K562 (cell line): ENCODE measurements around the gene GIT2. TPM values are rescaled to one million over a fixed set of nuclear protein-coding genes. Genes with fewer than 3 reads are reported as not detected.

Experiments
- ARID2 ChIP-seq: fragments of 450-650 bp; IDR thresholded peaks from 2 replicates; pipeline ENCODE4 v1.6.1; 2017; ENCODE audit warnings: antibody characterized with exemption, mild to moderate bottlenecking
- ATF7 ChIP-seq: fragments of 450-650 bp; IDR thresholded peaks from 2 replicates; pipeline ENCODE4 v1.7.1; 2014; ENCODE audit warnings: mild to moderate bottlenecking, moderate library complexity
- BCOR ChIP-seq: fragments of 450-650 bp; IDR thresholded peaks from 2 replicates; pipeline ENCODE4 v1.6.1; 2016
- CBFA2T3 ChIP-seq: fragments of 450-650 bp; IDR thresholded peaks from 2 replicates; pipeline ENCODE4 v1.6.1; 2017
- CHD4 ChIP-seq: fragments of 200-600 bp; sonication (generic); IDR thresholded peaks from 3 replicates; pipeline ENCODE4 v1.6.1; 2012; ENCODE audit warnings: low read depth, mild to moderate bottlenecking, mixed read lengths, low read length, inconsistent platforms; ENCODE audit not compliant: insufficient read depth, insufficient replicate concordance, poor library complexity, severe bottlenecking
- ERF ChIP-seq: fragments of 450-650 bp; formaldehyde crosslinking; IDR thresholded peaks from 2 replicates; pipeline ENCODE4 v1.4.0; 2020; ENCODE audit warnings: mild to moderate bottlenecking, mixed read lengths
- HNRNPL ChIP-seq: fragments of 200-400 bp; formaldehyde crosslinking; IDR thresholded peaks from 2 replicates; pipeline ENCODE4 v1.6.1; 2017; ENCODE audit warnings: low read depth, mild to moderate bottlenecking, low read length
- IFI16 ChIP-seq: fragments of 250-450 bp; sonication (Bioruptor Pico); IDR thresholded peaks from 2 replicates; pipeline ENCODE4 v2.1.2; 2022; ENCODE audit warnings: mild to moderate bottlenecking, inconsistent platforms
- MBD2 ChIP-seq: sonication (generic); IDR thresholded peaks from 2 replicates; pipeline ENCODE4 v1.6.1; 2016; ENCODE audit warnings: low read depth, borderline replicate concordance
- NCOA4 ChIP-seq: fragments of 450-650 bp; IDR thresholded peaks from 2 replicates; pipeline ENCODE4 v1.6.1; 2018; ENCODE audit warnings: mild to moderate bottlenecking; ENCODE audit not compliant: partially characterized antibody
- POLR3G ChIP-seq: IDR thresholded peaks from 2 replicates; pipeline ENCODE4 v1.6.1; 2011; ENCODE audit not compliant: insufficient read length, insufficient replicate concordance; ENCODE audit errors: extremely low read depth
- PRMT5 ChIP-seq: sonication (generic); formaldehyde crosslinking; IDR thresholded peaks from 2 replicates; pipeline ENCODE4 v1.5.0; 2020; ENCODE audit warnings: missing genetic modification reagents
- RAD51 ChIP-seq: fragments of 450-650 bp; IDR thresholded peaks from 2 replicates; pipeline ENCODE4 v1.7.1; 2016; ENCODE audit warnings: low read depth, mild to moderate bottlenecking, borderline replicate concordance
- SAP30 ChIP-seq: fragments of 200-600 bp; sonication (generic); IDR thresholded peaks from 2 replicates; pipeline ENCODE4 v1.6.1; 2012; ENCODE audit warnings: borderline replicate concordance, low read depth, mild to moderate bottlenecking, moderate library complexity, low read length, control low read depth, inconsistent platforms; ENCODE audit not compliant: insufficient read depth, poor library complexity, severe bottlenecking
- TARDBP ChIP-seq: fragments of 450-650 bp; IDR thresholded peaks from 2 replicates; pipeline ENCODE4 v1.6.1; 2016
- ZFPM2 ChIP-seq: fragments of 250-450 bp; sonication (Bioruptor Pico); IDR thresholded peaks from 2 replicates; pipeline ENCODE4 v1.5.1; 2022; ENCODE audit warnings: mild to moderate bottlenecking
- ZNF121 ChIP-seq: sonication (generic); formaldehyde crosslinking; conservative IDR thresholded peaks from 2 replicates; pipeline ENCODE4 v1.8.0; 2022; ENCODE audit warnings: missing genetic modification reagents
- ZNF23 ChIP-seq: fragments of 250-450 bp; sonication (Bioruptor Pico); IDR thresholded peaks from 2 replicates; pipeline ENCODE4 v1.4.0; 2020; ENCODE audit warnings: mild to moderate bottlenecking
- ZNF239 ChIP-seq: fragments of 250-450 bp; sonication (Bioruptor Pico); IDR thresholded peaks from 2 replicates; pipeline ENCODE4 v1.4.0; 2020; ENCODE audit warnings: mild to moderate bottlenecking
- ZNF263 ChIP-seq: sonication (generic); formaldehyde crosslinking; IDR thresholded peaks from 2 replicates; pipeline ENCODE4 v1.8.0; 2022; ENCODE audit warnings: mild to moderate bottlenecking, missing genetic modification reagents, borderline replicate concordance
- ZNF444 ChIP-seq: fragments of 250-450 bp; sonication (Bioruptor Pico); IDR thresholded peaks from 2 replicates; pipeline ENCODE4 v1.4.0; 2020; ENCODE audit warnings: mild to moderate bottlenecking, moderate library complexity
- polyA plus RNA-seq, 8 experiments: library from polyadenylated mRNA; depleted of rRNA in 4 of 8; stranded (reverse) in 5 of 8; unstranded in 3 of 8; fragments of >200 nt; fragmentation: Nextera tagmentation in 2 of 8; fragmentation: Illumina TruSeq in 1 of 8; extraction: Ambion mirVana in 2 of 8; extraction: Trizol in 1 of 8; gene quantifications; 2 replicates each; pipeline versions ENCODE4 v1.2.1 to v1.2.3, GENCODE V29; 2011 to 2014; ENCODE audit warnings: inconsistent platforms in 1 of 8, missing spikeins in 1 of 8
- total RNA-seq, 7 experiments: library from RNA; depleted of rRNA in 6 of 7; stranded (reverse); fragments of >200 nt in 6 of 7; fragmentation: Illumina TruSeq in 2 of 7; extraction: Trizol in 2 of 7; gene quantifications; 2 replicates each; pipeline versions ENCODE4 v1.2.1 to v1.2.3, GENCODE V29; 2011 to 2021; ENCODE audit warnings: low replicate concordance in 1 of 7
- TF ChIP-seq, protein P1 (sequence below): IDR thresholded peaks from 2 replicates; pipeline ENCODE4 v1.6.1; 2011; ENCODE audit warnings: borderline replicate concordance, low read depth, mild to moderate bottlenecking, moderate library complexity, low read length; ENCODE audit not compliant: insufficient read depth, poor library complexity, severe bottlenecking
- TF ChIP-seq, protein P2 (sequence below): sonication (generic); formaldehyde crosslinking; IDR thresholded peaks from 2 replicates; pipeline ENCODE4 v1.8.0; 2023; ENCODE audit warnings: mild to moderate bottlenecking, missing genetic modification reagents
- TF ChIP-seq, protein P3 (sequence below): fragments of 250-450 bp; sonication (Bioruptor Pico); IDR thresholded peaks from 2 replicates; pipeline ENCODE4 v1.8.0; 2021; ENCODE audit warnings: mild to moderate bottlenecking, moderate library complexity
- TF ChIP-seq, protein P4 (sequence below): fragments of 250-450 bp; sonication (Bioruptor Pico); IDR thresholded peaks from 2 replicates; pipeline ENCODE4 v1.6.1; 2021; ENCODE audit warnings: mild to moderate bottlenecking

Gene GIT2
- total and polyA plus RNA-seq, 9 of the 15 experiments (the other 6 are each of a cell fraction or from before 2014, with no cell fraction given): 4.0 to 30.4 (median 23.5) TPM

DNA sequence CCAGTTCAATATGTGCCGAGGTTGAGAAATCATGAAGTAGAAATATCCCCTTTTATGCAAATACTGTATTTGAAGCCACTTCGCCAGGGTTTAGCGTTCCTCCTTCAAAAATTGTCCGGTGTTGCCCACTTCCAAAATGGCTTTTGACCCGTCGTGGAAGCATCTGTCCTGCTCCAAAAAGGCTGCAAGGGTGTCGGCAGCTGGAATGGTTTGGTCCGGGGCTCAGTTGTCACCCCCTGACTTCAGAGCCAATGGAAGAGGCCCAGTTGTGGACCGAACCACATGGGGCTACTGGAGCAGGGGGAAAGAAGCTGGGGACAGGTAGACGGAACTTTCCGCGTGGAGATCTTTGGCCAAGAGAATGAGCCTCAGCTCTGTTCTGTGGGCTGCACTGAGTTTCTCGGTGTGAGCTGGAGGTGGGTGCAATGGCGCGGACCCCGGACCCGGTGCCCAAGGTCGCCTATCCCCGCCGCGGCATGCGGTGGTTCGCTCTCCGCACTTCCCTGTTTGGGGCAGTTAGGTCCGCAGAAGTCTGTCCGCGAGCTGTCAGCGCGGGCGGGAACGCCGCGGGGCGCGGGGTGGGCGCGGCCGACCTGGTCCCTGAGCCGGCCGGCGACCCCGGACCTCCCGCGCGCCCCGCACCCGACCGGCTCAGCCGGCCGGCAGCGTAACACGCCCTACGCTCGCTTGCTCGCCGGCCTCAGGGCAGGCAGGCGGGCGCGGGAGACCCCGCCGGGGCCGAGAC lies 2.9 kb upstream of the GIT2 start, which contains the start of gene ANKRD13A (continued):
- no peak for TF ChIP-seq TARDBP
- peak; percentile 29; the same call in 1 of the 2 replicates for TF ChIP-seq PRMT5
- TF ChIP-seq NCOA4: no peak
- TF ChIP-seq ZNF121 (CRISPR knock-in tag): no peak
- TF ChIP-seq CBFA2T3: peak; percentile 37
- TF ChIP-seq ATF7: peak; percentile 100
- TF ChIP-seq RAD51: no peak
- TF ChIP-seq MBD2: peak; percentile 99
- no peak for TF ChIP-seq HNRNPL
- TF ChIP-seq ZFPM2 (CRISPR knock-in tag): no peak
- TF ChIP-seq, protein P1, sequence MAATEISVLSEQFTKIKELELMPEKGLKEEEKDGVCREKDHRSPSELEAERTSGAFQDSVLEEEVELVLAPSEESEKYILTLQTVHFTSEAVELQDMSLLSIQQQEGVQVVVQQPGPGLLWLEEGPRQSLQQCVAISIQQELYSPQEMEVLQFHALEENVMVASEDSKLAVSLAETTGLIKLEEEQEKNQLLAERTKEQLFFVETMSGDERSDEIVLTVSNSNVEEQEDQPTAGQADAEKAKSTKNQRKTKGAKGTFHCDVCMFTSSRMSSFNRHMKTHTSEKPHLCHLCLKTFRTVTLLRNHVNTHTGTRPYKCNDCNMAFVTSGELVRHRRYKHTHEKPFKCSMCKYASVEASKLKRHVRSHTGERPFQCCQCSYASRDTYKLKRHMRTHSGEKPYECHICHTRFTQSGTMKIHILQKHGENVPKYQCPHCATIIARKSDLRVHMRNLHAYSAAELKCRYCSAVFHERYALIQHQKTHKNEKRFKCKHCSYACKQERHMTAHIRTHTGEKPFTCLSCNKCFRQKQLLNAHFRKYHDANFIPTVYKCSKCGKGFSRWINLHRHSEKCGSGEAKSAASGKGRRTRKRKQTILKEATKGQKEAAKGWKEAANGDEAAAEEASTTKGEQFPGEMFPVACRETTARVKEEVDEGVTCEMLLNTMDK: no peak
- no peak for TF ChIP-seq ERF (CRISPR knock-in tag)
- 0 out of 2 replicates have a peak, but pooled peaks have one; percentile 4 for TF ChIP-seq ZNF239 (CRISPR knock-in tag)
- TF ChIP-seq SAP30: peak; percentile 91
- no peak for TF ChIP-seq POLR3G
- TF ChIP-seq IFI16 (CRISPR knock-in tag): no peak
- no peak for TF ChIP-seq ZNF23
- no peak for TF ChIP-seq CHD4
- 0 out of 2 replicates have a peak, but pooled peaks have one; percentile 34 for TF ChIP-seq ZNF263
- TF ChIP-seq ARID2: no peak
- no peak for TF ChIP-seq ZNF444 (CRISPR knock-in tag)
- peak; percentile 63 for TF ChIP-seq BCOR
- TF ChIP-seq, protein P2, sequence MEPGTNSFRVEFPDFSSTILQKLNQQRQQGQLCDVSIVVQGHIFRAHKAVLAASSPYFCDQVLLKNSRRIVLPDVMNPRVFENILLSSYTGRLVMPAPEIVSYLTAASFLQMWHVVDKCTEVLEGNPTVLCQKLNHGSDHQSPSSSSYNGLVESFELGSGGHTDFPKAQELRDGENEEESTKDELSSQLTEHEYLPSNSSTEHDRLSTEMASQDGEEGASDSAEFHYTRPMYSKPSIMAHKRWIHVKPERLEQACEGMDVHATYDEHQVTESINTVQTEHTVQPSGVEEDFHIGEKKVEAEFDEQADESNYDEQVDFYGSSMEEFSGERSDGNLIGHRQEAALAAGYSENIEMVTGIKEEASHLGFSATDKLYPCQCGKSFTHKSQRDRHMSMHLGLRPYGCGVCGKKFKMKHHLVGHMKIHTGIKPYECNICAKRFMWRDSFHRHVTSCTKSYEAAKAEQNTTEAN (CRISPR knock-in tag): peak; percentile 79; the same call in 1 of the 2 replicates
- TF ChIP-seq, protein P3, sequence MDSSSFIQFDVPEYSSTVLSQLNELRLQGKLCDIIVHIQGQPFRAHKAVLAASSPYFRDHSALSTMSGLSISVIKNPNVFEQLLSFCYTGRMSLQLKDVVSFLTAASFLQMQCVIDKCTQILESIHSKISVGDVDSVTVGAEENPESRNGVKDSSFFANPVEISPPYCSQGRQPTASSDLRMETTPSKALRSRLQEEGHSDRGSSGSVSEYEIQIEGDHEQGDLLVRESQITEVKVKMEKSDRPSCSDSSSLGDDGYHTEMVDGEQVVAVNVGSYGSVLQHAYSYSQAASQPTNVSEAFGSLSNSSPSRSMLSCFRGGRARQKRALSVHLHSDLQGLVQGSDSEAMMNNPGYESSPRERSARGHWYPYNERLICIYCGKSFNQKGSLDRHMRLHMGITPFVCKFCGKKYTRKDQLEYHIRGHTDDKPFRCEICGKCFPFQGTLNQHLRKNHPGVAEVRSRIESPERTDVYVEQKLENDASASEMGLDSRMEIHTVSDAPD: no peak
- TF ChIP-seq, protein P4, sequence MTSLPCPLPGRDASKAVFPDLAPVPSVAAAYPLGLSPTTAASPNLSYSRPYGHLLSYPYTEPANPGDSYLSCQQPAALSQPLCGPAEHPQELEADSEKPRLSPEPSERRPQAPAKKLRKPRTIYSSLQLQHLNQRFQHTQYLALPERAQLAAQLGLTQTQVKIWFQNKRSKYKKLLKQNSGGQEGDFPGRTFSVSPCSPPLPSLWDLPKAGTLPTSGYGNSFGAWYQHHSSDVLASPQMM (CRISPR knock-in tag): no peak
